Cardiac muscle cell (in vitro differentiated cells and primary cell): ENCODE results near the gene PPP1R3D. TPM values are rescaled to one million over a fixed set of nuclear protein-coding genes. Genes with fewer than 3 reads are reported as not detected.

Experiments used
- DNase-seq, 2 donors: peaks; one replicate each; pipeline versions ENCODE4 v3.0.0 to v3.0.0-alpha.2; 2010 to 2017; ENCODE audit warnings: low read depth in 1 of 2, low spot score in 1 of 2
- H3K27ac ChIP-seq: fragments of 200-600 bp; sonication (generic); 2 replicates; pipeline ENCODE4 v1.5.1; 2016
- H3K27me3 ChIP-seq: fragments of 200-600 bp; sonication (generic); 2 replicates; pipeline ENCODE4 v1.6.0; 2016; ENCODE audit warnings: control low read depth
- H3K36me3 ChIP-seq: fragments of 200-600 bp; sonication (generic); 2 replicates; pipeline ENCODE4 v1.5.1; 2016; ENCODE audit warnings: control low read depth
- H3K4me1 ChIP-seq: fragments of 200-600 bp; sonication (generic); 2 replicates; pipeline ENCODE4 v1.8.1; 2017; ENCODE audit warnings: low read depth, mild to moderate bottlenecking, mixed run types
- H3K4me3 ChIP-seq: fragments of 200-600 bp; sonication (generic); 2 replicates; pipeline ENCODE4 v1.5.1; 2016; ENCODE audit warnings: mild to moderate bottlenecking
- H3K9me3 ChIP-seq: fragments of 200-600 bp; sonication (generic); 2 replicates; pipeline ENCODE4 v1.5.1; 2017; ENCODE audit warnings: low read depth, mild to moderate bottlenecking, control low read depth
- polyA plus RNA-seq: library from polyadenylated mRNA; unstranded; fragments of >200 nt; fragmentation: Nextera tagmentation; extraction: Ambion mirVana; gene quantifications from 2 replicates; pipeline ENCODE4 v1.2.1, GENCODE V29; 2016
- total RNA-seq: library from RNA; depleted of rRNA; stranded (reverse); fragments of >200 nt; gene quantifications from 2 replicates; pipeline ENCODE4 v1.2.3, GENCODE V29; 2016
- TF ChIP-seq, protein P1 (sequence below): IDR thresholded peaks from 2 replicates; pipeline ENCODE4 v1.5.1; 2012; ENCODE audit warnings: low read depth, mild to moderate bottlenecking, low read length

Gene PPP1R3D
- total and polyA plus RNA-seq, 2 experiments from 2014 or later = 4.3 to 10.4 TPM

DNA sequence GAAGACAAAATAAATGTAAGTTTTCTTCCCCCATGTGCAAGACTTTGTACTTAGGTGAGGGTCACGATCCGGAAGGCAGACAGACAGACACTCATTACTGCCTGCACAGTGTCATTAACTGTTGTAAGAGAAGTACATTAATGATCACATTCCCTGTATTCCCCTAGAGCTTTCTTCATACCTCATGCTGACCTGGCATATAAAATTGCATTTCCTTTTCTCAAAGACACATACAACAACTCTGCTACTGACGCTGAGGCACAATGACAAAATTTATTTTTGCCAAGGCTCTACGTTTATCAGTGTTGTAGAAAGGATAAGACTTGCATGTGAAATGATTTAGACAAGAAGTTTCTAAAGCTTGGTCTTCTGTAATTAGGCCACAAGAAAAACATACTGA lies 3.7 kb downstream of the PPP1R3D start:
- Histone ChIP-seq H3K27me3 (peaks cover 7% of the 10 kb centered on the region), H3K27ac (no peak overlapping the region), H3K9me3 (no peaks in the 10 kb centered on the region), H3K4me3 (no peak overlapping the region), H3K36me3 (no peaks in the 10 kb centered on the region), H3K4me1 (peaks cover 29% of the 10 kb centered on the region)
- TF ChIP-seq, protein P1, sequence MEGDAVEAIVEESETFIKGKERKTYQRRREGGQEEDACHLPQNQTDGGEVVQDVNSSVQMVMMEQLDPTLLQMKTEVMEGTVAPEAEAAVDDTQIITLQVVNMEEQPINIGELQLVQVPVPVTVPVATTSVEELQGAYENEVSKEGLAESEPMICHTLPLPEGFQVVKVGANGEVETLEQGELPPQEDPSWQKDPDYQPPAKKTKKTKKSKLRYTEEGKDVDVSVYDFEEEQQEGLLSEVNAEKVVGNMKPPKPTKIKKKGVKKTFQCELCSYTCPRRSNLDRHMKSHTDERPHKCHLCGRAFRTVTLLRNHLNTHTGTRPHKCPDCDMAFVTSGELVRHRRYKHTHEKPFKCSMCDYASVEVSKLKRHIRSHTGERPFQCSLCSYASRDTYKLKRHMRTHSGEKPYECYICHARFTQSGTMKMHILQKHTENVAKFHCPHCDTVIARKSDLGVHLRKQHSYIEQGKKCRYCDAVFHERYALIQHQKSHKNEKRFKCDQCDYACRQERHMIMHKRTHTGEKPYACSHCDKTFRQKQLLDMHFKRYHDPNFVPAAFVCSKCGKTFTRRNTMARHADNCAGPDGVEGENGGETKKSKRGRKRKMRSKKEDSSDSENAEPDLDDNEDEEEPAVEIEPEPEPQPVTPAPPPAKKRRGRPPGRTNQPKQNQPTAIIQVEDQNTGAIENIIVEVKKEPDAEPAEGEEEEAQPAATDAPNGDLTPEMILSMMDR = no peak
- DNase-seq = no peak

DNA sequence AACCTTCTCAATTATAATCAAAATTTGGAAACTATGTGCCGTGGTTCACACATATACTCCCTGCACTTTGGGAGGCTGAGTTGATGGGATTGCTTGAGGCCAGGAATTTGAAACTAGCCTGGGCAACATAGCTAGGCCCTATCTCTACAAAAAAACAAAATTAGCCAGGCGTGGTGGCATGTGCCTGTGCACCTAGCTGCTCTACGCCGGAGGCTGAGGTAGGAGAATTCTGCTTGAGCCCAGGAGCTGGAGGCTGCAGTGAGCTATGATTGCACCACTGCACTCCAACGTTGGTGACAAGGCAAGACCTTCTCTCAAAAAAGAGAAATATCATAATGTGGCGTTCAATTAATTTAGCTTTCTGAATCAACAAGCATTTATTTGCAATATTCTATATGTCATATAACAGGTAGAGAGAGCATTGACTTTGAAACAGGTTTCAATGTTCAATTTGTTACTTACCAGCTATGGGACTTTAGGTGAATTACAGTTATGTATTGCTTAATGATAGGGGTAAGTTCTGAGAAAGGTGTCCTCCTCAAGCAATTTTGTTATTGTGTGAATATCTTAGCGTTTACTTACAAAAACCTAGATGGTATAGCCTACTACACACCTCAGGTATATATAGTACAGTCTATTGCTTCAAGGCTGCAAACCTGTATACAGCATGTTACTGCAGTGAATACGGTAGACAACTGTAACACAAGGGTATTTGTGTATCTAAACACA lies 4.5 kb downstream of the PPP1R3D start:
- TF ChIP-seq, protein P1 = no peak
- H3K9me3 ChIP-seq = no peaks in the 10 kb centered on the region
- no peak overlapping the region for H3K27ac ChIP-seq
- peaks cover 7% of the 10 kb centered on the region for H3K27me3 ChIP-seq
- H3K4me3 ChIP-seq = no peak overlapping the region
- no peak for DNase-seq
- no peaks in the 10 kb centered on the region for H3K36me3 ChIP-seq
- peaks cover 26% of the 10 kb centered on the region for H3K4me1 ChIP-seq

DNA sequence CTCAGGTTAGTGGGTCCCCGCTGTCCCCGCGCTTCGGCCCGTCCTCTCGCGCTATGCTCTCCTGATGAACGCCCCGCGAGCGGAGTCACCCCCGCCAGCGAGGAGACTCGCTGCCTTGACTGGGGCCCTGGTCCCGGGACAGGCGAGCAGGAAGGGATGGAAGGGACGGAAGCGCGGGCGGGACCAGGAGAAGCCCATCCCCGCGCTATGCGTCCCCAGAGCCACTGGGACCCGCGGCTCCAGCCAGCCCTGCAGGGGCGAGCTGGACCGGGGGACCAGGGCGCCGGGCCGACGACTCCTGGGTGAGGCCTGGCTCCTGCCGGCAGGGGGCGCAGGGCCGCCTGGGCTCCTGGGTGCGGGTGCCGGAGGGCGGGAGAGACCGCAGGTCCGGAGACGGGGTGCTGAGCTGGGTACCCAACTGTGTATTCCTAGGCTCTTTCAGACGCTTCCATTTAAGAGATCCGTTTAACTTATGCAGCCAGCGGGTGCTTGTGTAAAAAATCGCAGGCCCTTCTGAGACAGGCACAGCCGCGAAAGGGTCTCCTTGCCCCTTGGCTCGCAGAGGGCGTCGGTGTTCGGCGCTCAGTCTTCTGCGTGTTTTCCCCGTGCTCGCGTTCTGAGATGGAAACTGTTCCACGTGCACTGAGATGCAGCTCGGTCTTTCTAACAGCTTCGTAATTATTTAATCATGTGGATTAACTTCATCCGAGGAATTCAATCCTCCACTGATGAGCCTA lies 6.1 kb downstream of the PPP1R3D start:
- Histone ChIP-seq H3K4me1 (peaks cover 22% of the 10 kb centered on the region), H3K9me3 (no peaks in the 10 kb centered on the region), H3K27ac (no peak overlapping the region), H3K36me3 (no peaks in the 10 kb centered on the region), H3K4me3 (peak overlapping the region; percentile 25), H3K27me3 (peaks cover 7% of the 10 kb centered on the region)
- TF ChIP-seq, protein P1 = peak; percentile 96
- peak; percentile 76 to 83 for DNase-seq

DNA sequence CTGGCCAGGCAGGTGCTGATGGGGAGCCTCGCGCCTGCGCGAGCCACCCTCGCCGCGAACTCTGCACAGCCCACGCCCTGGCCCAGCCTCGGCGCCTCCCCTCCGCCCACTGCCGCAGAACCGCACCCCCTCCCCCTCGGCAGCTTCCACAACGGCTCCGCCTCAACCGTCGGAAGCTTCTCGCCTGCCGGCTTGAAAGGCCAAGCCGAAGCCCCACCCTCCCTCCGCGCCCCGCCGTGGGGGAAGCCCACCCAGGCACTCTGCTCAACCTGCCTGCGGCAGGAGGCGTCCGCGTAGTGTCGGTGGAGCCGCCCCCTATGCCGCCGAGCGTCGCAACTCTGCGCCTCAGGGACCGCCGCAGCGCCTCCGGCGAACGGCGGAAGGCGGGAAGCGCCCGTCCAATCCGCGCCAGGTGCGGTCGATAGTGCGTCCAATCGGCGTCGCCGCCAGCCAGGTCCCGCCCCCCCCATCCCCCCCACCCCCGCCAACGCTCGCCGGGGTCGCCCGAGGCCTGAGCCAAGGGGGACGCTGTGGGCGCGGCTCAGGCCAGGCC lies 6.7 kb downstream of the PPP1R3D start, which contains the start of gene SYCP2:
TSS of gene SYCP2 (minus strand) at position 342 of the 553 bp plus-strand sequence. CDS start 11,224 bp downstream, outside the sequence.
- no peaks in the 10 kb centered on the region for H3K36me3 ChIP-seq
- DNase-seq = peak in 1 of 2 donors; percentile 49
- H3K9me3 ChIP-seq = no peaks in the 10 kb centered on the region
- TF ChIP-seq, protein P1 = no peak
- peaks cover 7% of the 10 kb centered on the region for H3K27me3 ChIP-seq
- peaks cover 17% of the 10 kb centered on the region for H3K4me1 ChIP-seq
- H3K4me3 ChIP-seq = peak within 1 kb of the TSS; percentile 25
- H3K27ac ChIP-seq = no peak within 1 kb of the TSS

DNA sequence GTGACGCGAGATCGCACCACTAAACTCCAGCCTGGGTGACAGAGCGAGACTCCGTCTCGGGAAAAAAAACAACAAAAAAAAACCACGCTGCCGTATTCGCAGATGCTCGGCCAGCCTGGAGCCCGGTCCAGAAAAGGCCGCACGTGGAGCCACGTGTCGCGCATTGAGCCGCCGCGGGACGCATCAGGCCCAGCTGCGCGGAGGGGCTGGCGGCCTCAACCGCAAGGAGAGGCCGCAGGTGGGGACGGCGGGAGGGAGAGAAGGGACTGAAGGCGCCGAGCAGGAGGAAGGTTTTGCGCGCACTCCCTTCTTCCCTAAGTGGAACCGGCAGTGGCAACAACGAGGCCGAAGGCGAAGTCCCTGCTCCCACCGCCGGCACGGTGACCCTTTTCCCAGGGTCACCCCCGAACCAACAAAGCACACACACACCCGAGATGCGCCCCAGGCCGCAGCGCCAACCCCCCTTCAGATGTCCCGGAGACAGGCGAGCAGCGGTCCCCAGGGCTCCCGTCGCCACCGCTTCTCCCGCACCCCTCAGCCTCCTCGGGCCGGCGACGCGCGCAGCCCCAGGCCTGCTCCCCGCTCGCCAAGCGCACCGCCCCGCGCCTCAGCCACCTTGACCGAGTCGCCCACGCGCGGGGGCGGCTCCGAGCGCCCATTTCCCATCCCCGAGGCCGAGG lies 7.3 kb downstream of the PPP1R3D start:
- Histone ChIP-seq H3K4me1 (peaks cover 11% of the 10 kb centered on the region), H3K36me3 (no peaks in the 10 kb centered on the region), H3K9me3 (no peaks in the 10 kb centered on the region), H3K27me3 (peaks cover 7% of the 10 kb centered on the region), H3K27ac (no peak overlapping the region), H3K4me3 (no peak overlapping the region)
- DNase-seq = no peak
- TF ChIP-seq, protein P1 = no peak
